GM21515 (cell line): Measurements from ENCODE around the gene MRPL16.

Source experiments
- ATAC-seq: cut with Tn5 transposase; IDR thresholded peaks from one replicate; pipeline ENCODE4 v1.9.1; 2021; ENCODE audit not compliant: unreplicated experiment

The MRPL16 gene

DNA sequence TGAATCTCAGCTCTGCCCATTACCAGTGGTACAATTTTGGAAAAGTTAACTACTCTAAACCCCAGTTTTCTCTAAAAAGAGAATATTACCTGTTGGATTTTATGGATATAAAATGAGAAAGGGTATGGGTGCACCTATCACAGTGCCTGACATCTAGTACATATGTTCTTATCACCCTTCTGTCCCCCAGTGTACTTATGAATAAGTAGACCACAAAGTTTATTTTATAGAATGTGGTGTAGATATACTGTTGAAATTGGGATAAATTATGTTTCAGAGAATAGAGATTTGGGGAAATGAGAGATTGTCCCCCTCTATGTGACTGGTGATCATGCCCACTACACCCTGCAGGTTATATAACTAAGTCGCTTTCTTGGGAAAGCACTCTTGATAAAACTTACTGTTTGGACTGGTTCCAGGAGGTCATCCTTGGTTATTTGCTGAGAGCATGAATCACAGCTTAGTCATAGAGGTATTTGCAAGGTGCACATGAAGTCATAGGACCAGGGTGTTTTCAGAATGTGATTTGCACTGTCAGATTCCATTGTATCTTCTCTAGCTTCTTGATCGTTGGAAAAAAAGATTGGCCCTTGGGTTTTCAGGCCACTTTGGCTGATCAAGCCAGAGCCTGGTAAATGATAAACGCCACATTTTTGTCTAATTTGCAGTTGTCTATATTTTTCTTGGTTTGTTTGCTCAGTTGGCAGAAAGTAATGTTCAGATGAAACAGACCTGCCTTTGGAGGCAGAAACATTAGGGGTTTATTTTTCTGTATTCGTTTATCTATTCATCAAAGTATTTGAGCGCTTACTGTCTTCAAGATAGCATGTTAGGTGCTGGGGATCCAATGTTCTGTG is 34.1 kb downstream of the MRPL16 start:
- ATAC-seq: no peak

- ATAC-seq: no peak
Observed at GRCh38 chr11:59773083-59773440, 37.5 kb downstream of the MRPL16 start.

- no peak for ATAC-seq
Observed at GRCh38 chr11:59771605-59772004, 39.0 kb downstream of the MRPL16 start.

- no peak for ATAC-seq
Observed at GRCh38 chr11:59770869-59771268, 39.7 kb downstream of the MRPL16 start.

GRCh38 chr11:59770319-59770718 is 40.3 kb downstream of the MRPL16 start:
- no peak for ATAC-seq

DNA sequence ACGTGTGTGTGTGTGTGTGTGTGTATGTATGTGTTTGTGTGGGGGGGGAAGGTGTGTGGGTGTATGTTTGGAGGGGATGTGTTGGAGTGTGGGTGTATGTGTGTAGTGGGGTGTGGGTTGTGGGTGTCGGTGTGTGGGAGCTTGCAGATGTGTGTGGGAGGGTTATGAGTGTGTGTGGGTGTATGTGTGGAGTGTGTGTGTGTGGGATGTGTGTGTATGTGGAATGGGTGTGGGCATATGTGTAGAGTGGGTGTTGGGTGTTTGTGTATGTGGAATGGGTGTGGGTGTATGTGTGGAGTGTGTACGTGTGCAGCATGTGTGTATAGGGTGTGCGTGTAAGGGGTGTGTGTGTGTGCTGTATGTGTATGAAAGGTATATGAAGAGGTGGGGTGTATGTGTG is 40.8 kb downstream of the MRPL16 start:
- no peak for ATAC-seq

GRCh38 chr11:59769111-59769510 is 41.5 kb downstream of the MRPL16 start:
- ATAC-seq: no peak

- no peak for ATAC-seq
Observed at GRCh38 chr11:59767225-59767611, 43.4 kb downstream of the MRPL16 start.

DNA sequence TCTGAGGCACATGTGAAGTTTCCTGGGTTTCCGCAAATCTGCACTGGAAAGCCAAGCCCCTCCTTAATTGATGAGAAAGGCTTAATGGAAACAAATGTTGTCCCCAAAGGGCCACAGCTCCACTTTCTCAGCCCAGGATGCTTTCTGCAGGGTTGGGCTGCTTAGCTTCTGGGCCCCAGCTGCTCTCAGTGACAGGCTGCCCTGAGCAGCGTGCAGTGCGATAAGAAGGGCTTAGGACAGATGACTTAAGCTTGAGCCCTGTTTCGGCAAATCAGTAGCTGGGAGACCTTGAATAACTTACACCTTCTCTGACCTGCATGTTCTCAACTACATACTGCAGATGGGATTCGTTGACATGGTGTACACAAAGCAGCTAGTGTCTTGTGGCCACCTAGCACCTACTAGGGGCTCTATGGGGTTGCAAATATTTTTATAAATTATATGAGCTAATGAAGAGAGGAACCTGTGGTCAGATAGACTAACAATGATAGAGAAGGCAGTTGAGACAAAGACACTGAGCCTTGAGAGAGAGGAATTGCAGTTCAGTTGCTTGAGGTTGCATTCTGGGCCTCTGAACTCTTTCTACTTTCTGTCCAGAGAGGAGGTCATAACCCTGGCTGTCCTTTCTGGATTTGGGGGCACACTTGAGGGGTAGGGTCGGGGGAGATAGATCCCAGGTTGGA is 43.9 kb downstream of the MRPL16 start:
- ATAC-seq: no peak

GRCh38 chr11:59765068-59765735 is 45.4 kb downstream of the MRPL16 start:
- ATAC-seq: no peak

DNA sequence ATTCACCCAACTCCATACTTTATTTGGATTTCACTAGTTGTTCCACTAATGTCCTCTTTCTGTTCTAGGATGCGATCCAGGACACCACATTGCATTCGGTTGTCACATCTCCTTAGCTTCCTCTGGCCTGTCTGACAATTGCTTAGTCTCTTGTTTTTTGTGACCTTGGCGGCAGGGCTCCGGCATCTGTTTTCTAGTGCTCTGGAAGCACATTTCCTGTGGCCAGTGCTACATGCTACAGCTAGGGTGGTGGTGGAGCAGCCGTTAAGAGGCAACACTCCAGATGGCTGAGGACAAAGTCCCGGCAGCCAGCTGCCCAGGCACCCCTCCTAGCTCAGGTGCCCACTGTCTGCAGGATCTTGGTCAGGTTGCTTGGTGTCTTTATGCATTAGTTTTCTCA is 48.6 kb downstream of the MRPL16 start:
- no peak for ATAC-seq

- ATAC-seq: no peak
Observed at GRCh38 chr11:59760771-59761170, 49.8 kb downstream of the MRPL16 start.

DNA sequence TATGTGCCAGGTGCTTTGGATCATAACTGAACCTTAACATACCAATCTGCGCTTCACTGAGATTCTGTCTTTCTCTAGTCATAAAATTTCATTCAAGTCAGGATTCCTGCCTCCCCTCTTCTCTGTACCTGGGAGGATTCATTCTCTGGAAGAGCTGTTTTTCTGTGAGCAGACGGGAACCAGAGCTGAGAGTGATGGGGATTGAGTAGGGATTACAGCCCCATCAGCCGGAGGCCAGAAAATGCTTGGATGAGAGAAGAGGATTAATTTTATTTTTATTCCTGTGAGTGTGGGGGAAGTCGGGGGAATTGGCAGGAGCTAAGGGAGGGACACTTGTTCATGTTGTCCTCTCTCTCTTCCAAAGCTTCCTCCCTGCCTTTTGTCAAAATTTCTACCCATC is 50.7 kb downstream of the MRPL16 start:
- ATAC-seq: no peak

DNA sequence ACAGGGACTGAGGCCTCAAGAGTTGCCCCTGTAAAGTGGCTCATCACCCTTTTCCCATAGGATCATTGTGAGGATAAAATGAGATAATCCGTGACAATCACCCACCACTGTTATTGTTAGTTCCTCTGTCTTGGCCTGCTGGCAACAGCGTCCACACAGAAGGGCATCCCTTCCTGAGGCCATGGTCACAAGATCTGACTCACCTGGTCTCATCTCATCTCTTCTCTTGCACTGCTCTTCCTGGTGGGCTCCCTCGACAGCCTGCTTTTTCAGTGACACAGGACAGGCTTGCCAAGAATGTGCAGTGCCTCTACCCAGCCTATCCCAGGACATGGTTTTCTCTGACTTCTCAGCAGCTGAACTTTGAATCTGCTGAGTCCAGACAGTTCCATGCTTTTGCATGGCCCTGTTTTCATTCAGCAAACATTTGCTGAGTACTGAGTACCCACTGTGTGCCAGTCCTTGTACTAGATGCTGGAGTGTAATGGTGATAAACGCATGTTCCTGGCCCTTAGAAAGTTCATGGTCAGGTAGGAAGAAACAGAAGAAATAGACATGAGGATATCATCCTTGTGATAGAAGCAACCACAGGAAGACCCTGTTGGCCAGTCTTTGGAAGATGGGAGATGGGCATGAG is 52.1 kb downstream of the MRPL16 start:
- ATAC-seq: no peak

DNA sequence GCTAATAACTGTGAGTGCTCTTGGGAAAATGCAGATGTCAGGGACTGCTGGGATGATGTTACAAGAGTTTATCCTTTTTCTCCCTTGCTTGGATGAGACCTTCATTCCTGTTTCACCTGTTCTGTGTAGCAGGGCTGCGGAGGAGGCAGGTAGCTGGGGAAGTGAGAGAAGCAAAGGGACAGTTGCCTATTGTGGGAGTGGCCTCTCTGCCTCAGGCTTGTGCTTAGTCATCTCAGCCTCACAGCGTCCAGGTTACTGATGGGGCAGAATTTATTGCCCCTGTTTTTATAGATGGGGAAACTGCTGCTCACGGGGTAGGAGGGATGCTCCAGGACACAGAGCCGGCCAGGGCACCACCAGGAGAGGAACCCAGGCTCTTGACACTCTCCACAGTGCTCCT is 53.7 kb downstream of the MRPL16 start:
- ATAC-seq: no peak

GRCh38 chr11:59756558-59756840 is 54.1 kb downstream of the MRPL16 start:
- no peak for ATAC-seq
